Brain microvascular endothelial cell (primary cell): ENCODE data around the gene AP2B1.
A peak's percentile ranks its signal among the peaks of the same experiment; 100 is the strongest.

ENCODE experiments used
- DNase-seq: peaks from one replicate; pipeline ENCODE4 v3.0.0-alpha.2; 2020
- H3K27ac ChIP-seq: fragments of 250-450 bp; sonication (Bioruptor Pico); 2 replicates; pipeline ENCODE4 v1.5.1; 2020; ENCODE audit warnings: mild to moderate bottlenecking, moderate library complexity
- H3K27me3 ChIP-seq: fragments of 250-450 bp; sonication (Bioruptor Pico); replicated peaks from 2 replicates; pipeline ENCODE4 v1.5.1; 2020; ENCODE audit warnings: mild to moderate bottlenecking
- H3K36me3 ChIP-seq: fragments of 250-450 bp; sonication (Bioruptor Pico); replicated peaks from 2 replicates; pipeline ENCODE4 v1.5.1; 2020; ENCODE audit warnings: mild to moderate bottlenecking
- H3K4me3 ChIP-seq: 2 replicates; pipeline ENCODE4 v1.5.1; 2011; ENCODE audit warnings: low read depth, mild to moderate bottlenecking, control low read depth, low read length, moderate library complexity
- in situ Hi-C: cut with HindIII; loops from 2 replicates; pipeline ENCODE4 v1.10.0; 2017; ENCODE audit warnings: low sequenced_read_pairs, low pct_ligation_motif_present
- TF ChIP-seq, protein P1 (sequence below): IDR thresholded peaks from 2 replicates; pipeline ENCODE4 v1.5.1; 2011; ENCODE audit warnings: low read depth, mild to moderate bottlenecking, moderate library complexity, low read length, control low read depth, inconsistent platforms; ENCODE audit errors: missing control alignments

Gene AP2B1

DNA sequence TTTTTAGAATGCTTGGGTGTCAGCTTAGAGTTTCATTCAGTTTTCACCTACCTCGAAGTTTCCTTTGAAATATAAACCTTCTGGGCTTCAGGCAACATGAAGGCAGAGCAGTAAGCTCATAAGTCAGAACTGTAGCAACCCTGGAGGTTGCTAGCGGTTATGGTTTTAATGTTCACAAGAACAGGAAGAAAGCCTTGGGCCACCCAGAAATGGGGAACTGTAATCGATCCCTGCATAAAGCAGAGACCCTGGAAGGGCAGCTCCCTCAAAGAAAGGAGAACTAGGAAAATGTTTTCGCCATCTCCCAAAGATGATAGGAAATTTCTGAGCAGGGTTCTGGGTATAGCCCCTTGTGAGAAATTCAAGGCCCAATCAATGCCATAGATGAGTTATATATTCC lies 96.5 kb downstream of the AP2B1 start:
- Histone ChIP-seq H3K27me3 (no peaks in the 10 kb centered on the region), H3K27ac (no peak overlapping the region), H3K36me3 (peaks cover 29% of the 10 kb centered on the region), H3K4me3 (no peak overlapping the region)
- TF ChIP-seq, protein P1, sequence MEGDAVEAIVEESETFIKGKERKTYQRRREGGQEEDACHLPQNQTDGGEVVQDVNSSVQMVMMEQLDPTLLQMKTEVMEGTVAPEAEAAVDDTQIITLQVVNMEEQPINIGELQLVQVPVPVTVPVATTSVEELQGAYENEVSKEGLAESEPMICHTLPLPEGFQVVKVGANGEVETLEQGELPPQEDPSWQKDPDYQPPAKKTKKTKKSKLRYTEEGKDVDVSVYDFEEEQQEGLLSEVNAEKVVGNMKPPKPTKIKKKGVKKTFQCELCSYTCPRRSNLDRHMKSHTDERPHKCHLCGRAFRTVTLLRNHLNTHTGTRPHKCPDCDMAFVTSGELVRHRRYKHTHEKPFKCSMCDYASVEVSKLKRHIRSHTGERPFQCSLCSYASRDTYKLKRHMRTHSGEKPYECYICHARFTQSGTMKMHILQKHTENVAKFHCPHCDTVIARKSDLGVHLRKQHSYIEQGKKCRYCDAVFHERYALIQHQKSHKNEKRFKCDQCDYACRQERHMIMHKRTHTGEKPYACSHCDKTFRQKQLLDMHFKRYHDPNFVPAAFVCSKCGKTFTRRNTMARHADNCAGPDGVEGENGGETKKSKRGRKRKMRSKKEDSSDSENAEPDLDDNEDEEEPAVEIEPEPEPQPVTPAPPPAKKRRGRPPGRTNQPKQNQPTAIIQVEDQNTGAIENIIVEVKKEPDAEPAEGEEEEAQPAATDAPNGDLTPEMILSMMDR: no peak
- no peak for DNase-seq
- in situ Hi-C loops: no loop called here

DNA sequence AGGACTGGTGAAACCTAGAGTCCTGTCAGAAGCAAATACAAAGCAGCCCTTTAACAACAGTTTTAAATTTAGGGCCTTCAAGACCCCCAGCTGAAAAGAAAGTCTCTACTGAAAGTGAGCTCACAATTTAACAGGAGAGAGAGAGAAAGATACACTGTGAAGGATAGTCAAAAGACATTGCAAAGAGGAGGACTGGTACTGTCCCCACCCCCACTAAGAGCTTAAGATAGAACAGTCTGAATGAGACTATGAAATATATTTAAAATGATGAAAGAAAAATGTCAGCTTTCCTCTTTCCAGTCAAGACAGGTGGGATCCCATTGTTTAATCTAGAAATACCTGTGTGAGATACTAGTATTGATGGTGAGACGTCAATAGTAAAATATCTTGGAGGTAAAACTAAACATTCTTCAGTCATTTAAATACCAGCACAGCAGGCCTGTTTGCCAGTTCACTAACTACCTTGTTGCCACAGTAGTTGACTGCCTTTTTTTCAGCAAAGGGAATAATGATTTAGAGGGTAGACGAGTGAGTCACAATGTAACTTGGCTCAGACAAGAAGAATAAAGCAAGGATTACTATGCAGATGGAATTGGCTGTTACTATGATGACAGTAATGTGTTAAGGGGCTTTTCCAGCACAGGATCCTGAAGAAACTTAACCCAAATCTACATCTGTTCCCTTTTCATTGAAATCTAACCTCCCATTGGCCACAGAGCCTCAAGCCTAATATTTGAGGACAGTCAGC lies 97.1 kb downstream of the AP2B1 start:
- no peak overlapping the region for H3K27ac ChIP-seq
- no peak overlapping the region for H3K4me3 ChIP-seq
- peaks cover 29% of the 10 kb centered on the region for H3K36me3 ChIP-seq
- DNase-seq: peak; percentile 6
- TF ChIP-seq, protein P1: no peak
- in situ Hi-C loops: no loop called here
- no peaks in the 10 kb centered on the region for H3K27me3 ChIP-seq

DNA sequence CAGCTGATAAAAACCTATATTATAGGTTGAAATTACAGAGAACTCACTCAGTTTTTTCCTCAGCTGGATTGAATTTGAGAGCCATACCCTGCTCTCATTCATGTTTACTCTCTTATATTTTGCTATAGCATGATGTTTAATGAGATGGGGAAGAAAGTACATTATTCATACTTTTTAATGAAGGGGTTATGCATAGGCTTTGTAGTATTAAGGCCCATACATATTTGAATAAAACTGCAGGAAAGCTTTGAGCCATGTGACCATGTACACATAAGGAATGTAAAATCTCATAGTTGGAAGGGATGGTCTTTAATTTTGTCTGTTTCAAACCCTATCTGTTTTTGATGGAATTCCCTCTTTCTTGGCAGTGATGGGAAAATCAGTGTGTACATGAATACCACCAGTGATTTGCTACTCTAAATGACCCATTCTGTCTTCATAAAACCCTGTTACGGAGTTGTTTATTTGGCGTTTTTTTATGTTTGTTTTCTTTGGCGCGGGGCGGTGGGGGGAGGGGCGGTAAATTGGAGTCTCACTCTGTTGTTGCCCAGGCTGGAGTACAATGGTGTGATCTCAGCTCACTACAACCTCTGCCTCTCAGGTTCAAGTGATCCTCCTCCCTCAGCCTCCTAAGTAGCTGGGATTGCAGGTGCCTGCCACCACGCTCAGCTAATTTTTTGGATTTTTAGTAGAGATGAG lies 105.5 kb downstream of the AP2B1 start:
- Histone ChIP-seq H3K27ac (no peak overlapping the region), H3K27me3 (no peaks in the 10 kb centered on the region), H3K4me3 (no peak overlapping the region), H3K36me3 (peaks cover 37% of the 10 kb centered on the region)
- no peak for DNase-seq
- TF ChIP-seq, protein P1: no peak
- in situ Hi-C loops: no loop called here

DNA sequence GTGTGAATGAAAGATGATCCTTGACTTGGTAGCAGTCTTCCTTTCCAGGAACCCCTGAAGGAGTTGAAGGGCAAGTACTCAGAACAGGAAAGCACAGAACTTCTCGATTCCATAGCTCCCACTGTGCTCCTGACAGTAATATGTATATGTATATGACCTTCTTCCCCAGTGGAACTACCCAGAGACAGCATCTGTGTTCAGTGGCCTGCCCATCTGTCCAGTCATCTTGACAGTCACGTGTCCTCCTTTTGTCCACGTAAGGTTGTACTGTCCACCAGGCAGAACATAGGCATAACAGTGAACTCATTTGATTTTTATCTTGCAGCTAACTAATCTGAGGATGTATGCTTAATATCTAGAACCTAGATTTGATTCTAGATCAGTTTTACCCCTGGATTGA lies 106.5 kb downstream of the AP2B1 start:
- H3K4me3 ChIP-seq: no peak overlapping the region
- TF ChIP-seq, protein P1: no peak
- peaks cover 35% of the 10 kb centered on the region for H3K36me3 ChIP-seq
- no peak overlapping the region for H3K27ac ChIP-seq
- H3K27me3 ChIP-seq: no peaks in the 10 kb centered on the region
- no peak for DNase-seq
- in situ Hi-C loops: no loop called here

DNA sequence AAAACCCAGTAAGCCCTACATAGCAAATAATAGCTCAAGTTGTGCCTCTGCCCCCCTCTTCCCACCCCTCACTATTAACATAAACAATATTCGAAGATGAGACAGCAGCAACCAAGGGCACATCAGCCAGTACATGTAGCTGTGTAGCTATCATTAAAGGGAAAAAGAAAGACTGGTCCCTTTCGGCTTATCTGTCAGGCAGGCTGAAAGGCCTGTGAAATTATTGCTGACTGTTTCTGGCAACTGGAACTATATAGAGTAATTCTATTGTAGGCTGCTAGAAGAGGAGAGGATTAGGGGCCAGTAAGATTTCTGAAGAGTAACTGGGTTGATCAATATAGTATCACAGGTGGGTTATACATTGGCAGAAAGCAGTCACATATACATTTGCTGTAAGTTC lies 107.8 kb downstream of the AP2B1 start:
- Histone ChIP-seq H3K27me3 (no peaks in the 10 kb centered on the region), H3K36me3 (peaks cover 33% of the 10 kb centered on the region), H3K4me3 (no peak overlapping the region), H3K27ac (no peak overlapping the region)
- in situ Hi-C loops: no loop called here
- TF ChIP-seq, protein P1: no peak
- DNase-seq: no peak
